Muscle of back (tissue), 13 donors: Measurements from ENCODE around the gene UPP1. TPM values are rescaled to one million over a fixed set of nuclear protein-coding genes. Genes with fewer than 3 reads are reported as not detected.
A peak's percentile ranks its signal among the peaks of the same experiment; 100 is the strongest.
"Not testable (repeated sequence)": the region's sequence is repeated elsewhere in the genome, so short reads cannot be mapped to it uniquely, and the experiment has no call there.

Source experiments
- DNase-seq, 3 donors: peaks; one replicate each; pipeline versions ENCODE4 v3.0.0 to v3.0.0-alpha.2; 2013
- long read RNA-seq, 9 donors: transcript quantifications; one replicate each; lab custom pipeline, GENCODE V29; 2026
- polyA plus RNA-seq, 10 donors: library from polyadenylated mRNA; unstranded; fragments of 120-200 nt; gene quantifications; one replicate each; pipeline ENCODE4 v1.2.1, GENCODE V29; 2013; ENCODE audit not compliant: insufficient read length in 10 of 10

Gene UPP1
- 1 to 10 TPM in 9 of 10 donors, under 1 TPM in 1; 0.95 to 4.6 (median 2.0) TPM for polyA plus RNA-seq
- long read RNA-seq, donor 1 = 0 reads
- long read RNA-seq, donor 2 = 0 reads
- long read RNA-seq, donor 3 = 0 reads
- long read RNA-seq, donor 4 = 0 reads
- long read RNA-seq, donor 5, partial matches to known transcripts = 0 of 3 reads
- long read RNA-seq, donor 5, other reads (novel, unspliced or antisense) = 0 of 3 reads
- long read RNA-seq, donor 6, partial matches to known transcripts = 0 of 2 reads
- long read RNA-seq, donor 6, other reads (novel, unspliced or antisense) = 0 of 2 reads
- long read RNA-seq, donor 7 = 0 reads
- long read RNA-seq, donor 8, partial matches to known transcripts = 0 of 1 reads
- long read RNA-seq, donor 8, other reads (novel, unspliced or antisense) = 0 of 1 reads
- long read RNA-seq, donor 9 = 0 reads

DNA sequence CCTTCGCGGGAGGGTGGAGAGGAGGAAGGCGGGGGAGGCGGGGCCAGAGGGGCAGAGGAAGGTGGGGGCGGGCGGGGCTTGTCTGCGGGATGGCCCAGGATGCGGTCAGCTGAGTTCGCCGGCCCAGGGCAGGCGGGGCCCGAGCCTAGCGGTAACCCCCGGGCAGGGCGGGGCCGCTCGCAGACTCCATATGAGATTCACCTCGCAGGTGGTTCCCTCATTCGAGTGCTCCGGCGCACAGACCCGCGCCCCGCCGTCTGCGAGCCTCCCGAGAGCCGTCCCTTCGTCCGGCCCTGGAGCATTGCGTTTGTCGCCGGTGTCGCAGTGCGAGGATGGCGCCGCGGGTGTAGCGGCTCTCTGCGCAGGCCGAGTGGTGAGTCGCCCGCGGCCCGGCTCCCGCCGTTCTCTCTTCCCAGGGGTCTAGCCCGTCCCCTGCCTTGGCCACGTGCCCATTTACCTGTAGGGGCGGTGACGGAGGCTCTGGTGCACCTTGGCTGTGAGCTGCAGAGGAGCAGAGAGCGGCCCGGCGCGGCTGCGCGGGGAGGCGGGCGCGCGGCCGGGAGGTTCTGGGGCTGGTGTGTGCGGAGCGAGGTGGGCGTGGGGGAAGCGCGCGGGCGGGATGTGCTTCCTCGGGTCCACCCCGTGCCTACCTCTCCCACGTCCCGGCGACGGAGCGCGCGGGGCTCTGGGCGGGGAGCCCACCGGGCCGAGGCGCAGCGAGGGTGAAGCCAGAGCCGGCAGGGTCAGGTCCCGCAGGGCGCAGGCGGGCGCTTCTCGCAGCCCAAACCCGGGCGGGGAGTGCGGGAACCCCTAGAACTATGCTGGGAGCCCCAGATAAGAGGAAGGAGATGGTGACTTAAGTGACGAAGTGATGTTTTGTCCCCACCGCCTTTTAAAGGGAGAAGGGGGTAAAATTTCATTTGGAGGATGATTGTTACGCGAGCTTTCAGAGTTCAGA, at the start of gene UPP1:
Gene UPP1, plus strand, starts transcription at position 220 of the 958 bp plus-strand sequence. CDS start 5,519 bp downstream, outside the sequence.
- peak in 2 of 3 donors; percentile 10 to 62 for DNase-seq

DNA sequence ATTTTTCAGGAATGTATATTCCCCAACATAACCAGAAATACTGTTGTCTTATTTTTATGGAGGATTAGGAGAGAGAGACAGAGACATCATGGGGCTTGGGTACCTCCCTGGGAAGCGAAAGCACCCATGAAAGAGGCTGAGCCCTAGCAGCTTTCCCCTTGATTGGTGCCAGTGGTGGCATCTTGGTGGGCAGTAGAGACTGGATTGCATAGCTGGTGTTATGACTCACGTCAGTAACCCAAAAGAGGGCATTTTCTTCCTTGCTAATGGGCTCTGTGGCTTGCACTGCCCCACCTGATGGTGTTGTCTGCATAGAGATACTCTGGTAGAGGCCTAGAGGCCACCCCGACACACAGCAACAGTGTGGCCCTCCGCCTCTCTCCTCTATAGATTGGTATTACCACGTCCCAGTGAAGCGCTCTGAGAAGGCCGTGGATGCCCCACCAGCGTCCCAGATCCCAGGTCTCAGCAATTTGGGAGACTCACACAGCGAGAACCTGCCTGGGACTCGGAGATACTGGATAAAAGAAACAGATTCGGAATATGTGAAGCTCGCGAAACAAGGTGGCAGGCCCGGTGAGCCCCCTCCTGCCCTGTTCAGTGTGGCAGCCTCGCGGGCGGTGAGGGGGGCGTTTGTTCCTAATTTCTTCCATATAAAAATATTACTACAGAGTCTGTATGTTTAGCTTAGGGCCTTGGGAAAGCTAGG, 48.0 kb upstream of the UPP1 start:
- no peak for DNase-seq

DNA sequence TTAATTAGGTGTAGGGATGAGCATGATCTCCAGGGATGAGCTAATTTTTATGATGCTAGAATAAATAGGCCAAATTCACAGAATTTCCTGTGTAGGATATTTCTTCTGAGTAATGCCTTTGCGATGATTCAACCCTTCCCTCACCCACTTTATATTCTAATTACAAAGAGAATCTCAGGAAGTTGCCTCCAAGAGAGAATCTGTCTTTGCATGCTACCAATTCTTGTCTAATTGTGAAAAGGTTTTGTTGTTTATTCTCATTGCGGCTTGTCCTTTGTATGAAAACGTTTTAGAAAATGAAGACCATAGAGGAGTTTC, 47.5 kb upstream of the UPP1 start:
- DNase-seq = peak in 1 of 3 donors; percentile 41

DNA sequence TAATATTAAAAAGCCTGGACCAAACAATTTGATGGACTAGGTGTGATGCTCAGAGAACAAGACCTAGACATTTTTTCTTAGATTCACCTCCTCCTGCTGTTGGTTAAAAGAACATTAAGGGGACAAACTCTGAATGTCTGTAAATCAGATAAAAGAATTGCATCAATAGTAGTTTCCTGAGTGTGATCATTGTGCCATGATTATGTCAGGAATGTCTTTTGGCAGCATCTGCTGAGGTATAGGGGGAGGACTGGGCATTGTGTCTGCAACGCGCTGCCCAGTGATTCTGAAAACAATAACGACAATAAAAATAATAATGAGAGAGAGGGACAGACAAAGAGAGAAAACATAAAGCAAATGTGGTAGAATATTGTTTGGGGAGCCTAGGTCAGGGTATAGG, 46.8 kb upstream of the UPP1 start:
- no peak for DNase-seq

DNA sequence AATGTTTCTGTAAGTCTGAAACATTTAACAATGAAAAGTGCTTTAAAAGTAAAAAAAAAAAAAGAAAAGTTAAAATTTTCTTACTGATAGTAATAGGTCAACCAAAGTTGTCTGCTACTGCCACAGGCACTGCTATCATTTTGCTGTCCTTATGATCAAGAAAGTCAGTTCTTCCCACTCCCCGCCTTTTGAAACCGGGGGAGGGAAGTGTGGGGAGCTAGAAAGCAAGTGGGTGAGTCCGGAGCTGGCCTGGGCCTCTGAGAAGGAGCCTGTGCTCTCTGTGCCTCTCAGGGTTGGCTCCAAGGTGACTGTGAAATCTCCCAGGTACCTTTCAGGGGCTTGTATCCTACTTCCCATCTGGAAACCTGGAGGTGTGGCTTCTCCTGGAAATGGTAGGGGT, 46.4 kb upstream of the UPP1 start:
- no peak for DNase-seq

DNA sequence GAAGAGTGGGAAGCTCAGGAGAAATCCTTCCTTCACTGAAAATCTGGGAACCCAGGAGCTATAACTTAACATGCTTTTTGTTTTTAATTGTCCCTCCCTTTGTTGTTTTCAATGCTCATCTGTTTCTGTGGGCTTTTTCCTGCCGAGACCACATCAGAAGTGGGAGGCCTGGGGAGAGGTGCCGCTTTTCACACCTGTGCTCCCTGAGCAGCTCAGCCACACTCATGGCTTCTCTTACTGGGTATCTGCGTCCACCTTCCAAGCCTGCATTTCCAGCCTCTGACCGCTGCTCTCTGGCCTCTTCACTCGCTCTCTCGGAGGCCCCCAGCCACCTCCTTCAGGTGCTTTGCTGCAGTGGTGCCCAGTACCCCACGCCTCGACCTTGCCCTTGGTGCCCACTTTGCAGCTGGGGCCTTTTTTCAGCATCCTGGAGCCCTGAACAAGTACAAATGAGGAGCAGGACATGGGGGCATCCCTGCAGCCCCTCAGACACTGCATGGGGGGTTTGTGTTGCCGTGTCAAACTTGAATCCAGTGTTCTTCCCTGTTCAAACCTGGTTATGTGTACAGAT, 43.8 kb upstream of the UPP1 start:
- no peak for DNase-seq

DNA sequence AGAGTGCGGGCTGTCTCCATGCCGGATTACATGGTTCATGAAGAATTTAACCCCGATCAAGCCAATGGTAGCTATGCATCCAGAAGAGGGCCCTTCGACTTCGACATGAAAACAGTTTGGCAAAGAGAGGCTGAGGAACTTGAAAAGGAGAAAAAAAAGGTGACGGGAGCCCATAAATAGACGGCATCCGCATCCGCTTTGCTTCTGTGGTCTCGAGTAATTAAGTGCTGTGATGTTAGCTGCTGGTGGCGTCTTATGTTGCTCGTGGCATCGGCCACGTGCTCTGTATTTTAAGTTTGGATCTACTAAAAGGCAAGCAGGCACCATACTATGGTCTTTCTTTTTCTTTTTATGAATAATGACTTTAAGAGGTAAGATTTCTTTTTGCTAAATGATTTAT, 42.6 kb upstream of the UPP1 start:
- no peak for DNase-seq

DNA sequence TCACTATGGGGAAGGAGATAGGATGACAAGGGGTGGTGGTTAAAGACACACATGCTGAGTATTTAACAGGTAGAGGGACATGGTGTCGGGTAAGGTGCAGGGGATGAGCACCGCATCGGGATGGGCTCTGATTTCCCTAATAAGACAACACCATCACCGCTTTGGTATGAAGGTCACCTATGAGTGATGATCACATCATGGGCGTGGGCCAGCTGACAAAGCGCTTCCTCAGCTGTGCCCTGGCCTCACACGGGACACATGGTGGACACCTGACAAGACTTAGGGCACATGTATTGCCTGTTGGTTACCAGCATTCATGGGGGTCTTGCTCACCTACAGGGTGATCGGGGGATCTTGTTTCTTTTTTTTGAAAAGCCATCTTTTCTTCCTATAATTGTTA, 41.0 kb upstream of the UPP1 start:
- DNase-seq = no peak

DNA sequence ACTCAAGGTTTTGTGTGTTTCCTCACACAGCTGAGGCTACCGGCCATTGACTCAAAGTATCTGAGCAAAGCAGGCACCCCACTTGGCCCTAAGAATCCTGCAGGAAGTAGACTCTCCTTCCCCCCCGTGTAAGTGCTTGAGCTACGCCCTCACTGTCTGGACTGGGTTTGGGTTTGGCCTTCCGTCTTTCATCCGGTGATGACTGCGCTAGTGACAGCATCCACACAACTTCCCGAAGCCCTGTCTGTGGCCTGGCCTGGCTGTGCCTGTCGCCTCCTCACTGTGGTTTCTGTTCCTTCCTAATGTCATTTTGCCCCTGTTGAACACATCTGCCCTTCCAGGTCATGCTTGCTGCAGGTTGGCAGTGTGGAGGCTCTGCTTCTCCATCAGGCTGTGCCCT, 39.2 kb upstream of the UPP1 start:
- DNase-seq = no peak

DNA sequence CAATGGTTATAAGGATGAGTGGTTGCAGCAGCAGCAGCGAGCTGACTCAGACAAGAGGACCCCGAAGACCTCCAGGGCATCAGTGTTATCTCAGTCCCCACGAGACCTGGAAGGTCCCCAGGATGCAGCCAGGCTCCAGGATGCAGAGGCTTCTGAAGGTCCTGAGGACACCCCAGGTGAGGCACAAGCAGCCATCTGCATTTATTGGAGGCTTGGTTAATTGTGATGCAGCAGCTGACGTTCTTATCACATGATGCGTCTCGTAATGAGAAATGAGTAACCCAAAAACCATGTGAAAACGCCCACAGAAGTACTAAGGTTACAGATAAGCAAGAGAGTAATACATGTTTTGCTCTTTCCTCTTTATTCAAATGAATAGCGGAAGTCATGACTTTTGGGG, 36.3 kb upstream of the UPP1 start:
- no peak for DNase-seq

DNA sequence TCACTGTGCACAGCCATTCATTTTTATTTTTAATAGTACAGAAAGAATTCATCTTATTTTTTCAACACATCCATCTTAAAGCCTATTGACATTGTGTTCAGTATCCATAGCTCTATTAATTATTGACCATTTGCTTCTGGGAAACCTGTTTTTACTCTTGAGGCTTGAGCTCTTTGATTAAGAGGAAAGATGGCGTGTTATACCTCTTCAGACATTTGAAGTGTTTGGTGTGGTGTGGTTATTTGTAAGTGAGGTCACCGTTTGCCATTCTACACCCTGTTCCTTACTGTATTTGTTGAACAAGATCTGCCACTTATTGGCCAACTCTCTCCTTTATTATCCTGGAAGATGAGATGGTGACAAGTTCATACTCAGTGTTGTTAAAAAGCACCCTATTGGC, 35.3 kb upstream of the UPP1 start:
- DNase-seq = no peak

DNA sequence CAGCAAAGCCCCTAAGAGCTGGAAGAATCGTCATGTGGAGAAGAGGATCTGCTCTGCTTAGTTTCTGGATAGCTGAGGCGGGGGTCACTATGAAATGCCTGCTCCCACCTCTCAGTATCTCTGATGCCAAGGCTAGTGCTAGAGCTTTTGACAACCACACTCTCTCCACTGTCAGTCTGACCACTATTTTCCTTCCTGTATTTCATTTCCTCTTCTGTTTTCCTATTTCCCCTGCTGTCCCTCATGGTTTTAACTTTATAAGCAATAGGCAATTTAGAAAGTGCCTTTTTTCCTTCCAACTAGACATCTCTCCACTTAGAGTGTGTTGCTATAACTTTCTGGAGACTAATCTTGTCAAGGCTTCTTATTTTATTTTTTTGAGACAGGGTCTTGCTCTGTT, 30.1 kb upstream of the UPP1 start:
- DNase-seq = no peak

DNA sequence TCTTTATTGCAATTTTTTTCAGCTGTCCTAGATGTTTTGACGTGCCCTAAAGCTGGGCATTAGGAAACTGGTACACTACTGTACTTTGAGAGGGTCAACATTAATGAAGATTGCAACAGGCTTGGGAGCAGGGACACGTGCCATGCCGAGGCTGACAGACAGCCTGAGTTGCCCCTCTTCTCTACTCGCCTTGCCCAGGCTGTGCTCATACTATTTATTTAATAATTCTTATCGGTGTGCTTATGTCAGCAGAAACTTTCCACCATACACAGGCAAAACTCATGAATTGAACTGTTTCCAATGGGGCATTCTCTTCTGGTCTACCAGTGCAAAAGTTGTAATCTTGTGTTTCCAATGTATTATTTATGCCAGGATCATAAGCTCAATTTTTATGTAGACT, 29.4 kb upstream of the UPP1 start:
- DNase-seq = no peak

DNA sequence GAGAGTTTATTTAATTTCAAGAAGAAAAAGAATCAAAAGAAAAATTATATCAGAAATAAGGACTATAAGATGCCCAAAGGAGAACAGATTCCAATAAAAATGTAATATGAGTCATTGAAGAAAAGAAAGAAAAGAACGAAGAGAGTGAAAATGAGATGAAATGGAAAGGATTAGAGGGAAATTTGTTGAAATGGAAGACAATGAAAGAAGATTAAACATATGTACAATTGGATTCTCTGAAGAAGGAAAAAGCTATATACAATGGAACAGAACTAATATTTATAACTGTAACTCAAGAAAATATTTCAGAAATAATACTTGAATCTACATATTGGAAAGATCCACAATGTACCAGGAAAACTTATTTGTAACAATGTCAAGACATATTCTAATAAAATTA, 25.1 kb upstream of the UPP1 start:
- no peak for DNase-seq

DNA sequence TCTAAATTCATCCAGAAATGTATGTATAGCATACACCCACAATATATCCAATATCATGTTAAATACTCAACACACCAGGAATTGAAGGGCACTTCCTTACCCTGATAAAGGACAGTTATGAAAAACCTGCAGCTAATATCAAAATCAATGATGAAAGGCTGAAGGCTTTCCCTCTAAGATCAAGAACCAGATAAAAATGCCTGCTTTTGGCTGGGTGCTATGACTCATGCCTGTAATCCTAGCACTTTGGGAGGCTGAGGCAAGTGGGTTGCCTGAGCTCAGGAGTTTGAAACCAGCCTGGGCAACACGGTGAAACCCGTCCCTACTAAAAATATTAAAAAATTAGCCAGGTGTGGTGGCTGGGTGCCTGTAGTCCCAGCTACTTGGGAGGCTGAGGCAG, 21.6 kb upstream of the UPP1 start:
- no peak for DNase-seq

DNA sequence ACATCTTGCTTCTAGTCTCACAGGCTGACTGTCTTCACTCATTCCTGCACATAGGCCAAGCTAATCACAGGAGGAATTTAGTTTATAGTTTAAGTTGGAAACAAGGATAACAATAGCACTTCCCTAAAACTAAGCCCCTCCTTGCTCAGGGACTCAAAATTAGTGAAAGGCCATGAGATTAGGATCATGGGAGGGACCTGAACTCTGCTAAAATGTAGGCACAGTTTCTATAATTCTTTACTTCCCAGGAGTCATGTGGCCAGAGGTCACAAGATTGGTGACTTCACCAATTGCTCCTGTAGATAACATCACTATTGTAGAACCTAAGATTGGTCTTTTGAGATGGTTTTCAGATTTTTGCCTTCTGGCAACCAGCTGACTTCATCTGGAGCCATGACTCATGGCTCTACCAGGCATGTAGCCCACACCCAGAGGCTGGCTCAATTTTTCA, 14.8 kb upstream of the UPP1 start:
- no peak for DNase-seq

DNA sequence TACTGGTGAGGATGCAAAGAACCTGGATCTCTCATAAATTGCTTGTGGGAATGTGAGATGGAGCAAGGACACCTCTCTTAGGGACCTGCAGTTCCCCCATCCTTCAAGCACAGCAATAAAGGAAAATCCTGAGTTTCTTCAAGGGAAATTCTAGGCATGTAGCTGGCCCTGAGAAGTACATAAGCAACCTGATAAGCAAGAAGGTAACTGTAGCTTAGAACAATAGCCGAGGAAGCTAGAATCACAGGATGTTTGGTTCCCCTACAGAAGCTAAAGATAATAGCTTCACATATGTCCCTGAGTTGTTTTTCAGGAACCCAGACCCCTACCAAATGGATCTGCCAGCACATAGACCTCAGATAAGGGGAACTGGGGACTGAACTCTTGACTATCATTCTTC, 11.6 kb upstream of the UPP1 start:
- DNase-seq = no peak

DNA sequence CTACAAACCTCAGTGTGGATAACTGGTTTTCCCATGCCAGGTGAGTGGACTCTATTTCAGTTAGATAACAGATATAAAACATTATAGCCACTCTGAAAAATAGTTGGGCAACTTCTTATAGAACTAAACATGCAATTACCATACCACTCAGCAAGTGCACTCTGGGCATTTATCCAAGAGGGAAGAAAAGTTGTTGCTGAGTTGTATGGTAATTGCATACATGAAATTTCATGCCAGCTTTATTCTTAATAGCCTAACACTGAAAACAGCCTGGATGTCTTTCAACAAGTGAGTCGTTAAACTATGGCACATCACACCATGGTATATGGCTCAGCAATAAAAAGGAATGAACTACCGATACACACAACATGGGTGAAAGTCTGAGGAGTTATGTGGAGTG, 10.6 kb upstream of the UPP1 start:
- DNase-seq = no peak

DNA sequence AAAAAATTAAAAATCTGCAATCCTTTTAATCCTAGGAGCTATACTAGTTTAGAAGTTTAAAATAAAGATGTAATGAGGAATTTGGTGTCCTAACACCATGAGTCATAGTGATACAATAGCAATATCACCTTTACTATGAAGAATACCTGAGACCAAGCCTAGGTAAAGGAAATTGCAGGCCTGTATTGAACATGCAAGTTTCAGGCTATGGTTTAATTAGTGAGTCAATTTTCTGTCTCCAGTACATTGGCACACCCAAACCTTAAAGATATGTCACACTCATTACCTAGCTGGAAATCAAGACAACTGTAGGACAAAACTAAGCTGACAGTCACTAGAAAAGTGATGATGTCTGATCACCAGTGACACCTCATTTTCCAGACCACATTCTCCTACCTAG, 6.7 kb upstream of the UPP1 start:
- not testable (repeated sequence) for DNase-seq

DNA sequence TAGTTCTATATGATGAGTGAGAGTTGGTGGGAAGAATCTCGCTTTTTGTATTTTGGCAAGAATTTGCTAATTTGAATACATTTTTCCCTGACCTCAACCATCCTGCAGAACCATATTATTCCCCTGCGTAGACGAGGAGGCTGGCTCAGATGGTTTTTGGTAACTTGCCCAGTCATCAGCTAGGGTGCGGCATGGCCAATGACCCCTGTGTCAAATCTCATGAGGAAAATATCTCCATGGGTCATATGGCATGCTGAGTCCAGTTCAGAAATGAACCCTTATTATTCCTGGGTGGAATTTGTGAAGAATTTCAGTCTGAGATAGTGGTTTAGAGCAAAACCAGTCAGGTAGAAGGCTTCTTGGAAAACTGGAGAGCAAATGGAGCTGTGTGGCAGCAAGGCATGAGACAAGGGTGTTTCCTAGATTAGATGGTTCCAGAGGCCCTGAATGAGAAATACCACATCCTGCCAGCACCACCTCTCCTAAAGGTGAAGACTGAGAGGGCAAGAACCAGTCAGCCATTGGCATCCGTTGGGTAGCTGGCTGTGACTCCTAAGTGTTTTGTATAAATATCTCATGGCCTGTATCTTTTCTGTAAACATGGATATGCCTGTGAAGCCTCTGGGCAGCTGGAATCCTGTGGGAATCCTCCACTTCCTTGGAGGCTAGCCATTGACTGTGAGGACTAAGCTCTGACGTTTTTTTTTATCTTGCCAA, 5.8 kb upstream of the UPP1 start:
- no peak for DNase-seq

DNA sequence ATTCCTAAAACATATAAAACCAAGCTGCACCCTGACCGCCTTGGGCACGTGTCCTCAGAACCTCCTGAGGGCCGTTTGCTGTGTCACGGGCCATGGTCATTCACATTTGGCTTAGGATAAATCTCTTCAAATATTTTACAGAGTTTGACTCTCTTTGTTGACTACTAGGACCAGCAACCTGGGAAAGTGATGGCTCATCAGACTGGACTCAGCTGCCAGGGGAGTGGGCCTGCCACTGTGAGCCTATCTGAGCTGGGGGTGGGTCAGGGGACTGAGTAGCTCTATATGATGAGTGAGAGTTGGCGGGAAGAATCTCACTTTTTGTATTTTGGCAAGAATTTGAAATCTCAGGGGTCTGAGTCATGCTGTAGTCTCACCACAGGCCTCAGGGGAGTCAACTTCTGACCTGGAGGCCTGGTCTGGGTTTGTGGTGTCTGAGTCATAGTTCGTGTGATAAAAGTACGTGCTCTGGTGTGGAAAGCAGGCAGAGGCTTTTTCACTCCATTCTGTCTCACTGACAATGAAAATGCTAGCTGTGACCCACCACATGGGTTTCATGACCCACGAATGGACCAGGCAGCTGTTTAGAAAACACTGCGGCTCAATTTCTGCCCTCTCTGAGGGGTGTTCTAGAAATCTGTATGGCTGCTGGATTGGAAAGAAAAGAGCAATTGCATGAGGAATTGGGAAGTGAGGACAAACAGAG, 4.2 kb upstream of the UPP1 start:
- peak; percentile 24 to 96 (median 40) for DNase-seq
